CMK (cell line): ENCODE results near the gene SIM2.

Experiments
- DNase-seq: peaks from one replicate; pipeline ENCODE4 v3.0.0-alpha.2; 2010; ENCODE audit warnings: low read depth

The SIM2 gene

GRCh38 chr21:36710729-36711048 is 11.8 kb downstream of the SIM2 start:
- DNase-seq, result no peak

DNA sequence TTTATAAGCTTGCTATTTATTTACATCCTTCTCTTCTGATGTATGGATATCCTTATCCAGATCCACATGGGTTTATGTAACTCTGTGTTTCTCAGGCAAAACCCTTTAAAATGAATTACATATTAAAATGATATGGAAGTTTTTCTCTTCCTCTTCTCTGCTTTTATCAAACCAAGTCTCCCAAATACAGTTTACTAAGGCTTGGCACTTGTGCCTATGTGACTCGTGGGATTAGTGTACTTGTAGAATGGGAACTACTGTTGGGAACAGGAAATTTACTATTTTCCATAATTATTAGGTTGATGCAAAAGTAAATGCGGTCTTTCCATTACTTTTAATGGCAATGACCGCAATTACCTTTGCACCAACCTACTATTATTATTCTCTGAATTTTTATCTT is 14.8 kb downstream of the SIM2 start:
- DNase-seq, result no peak

DNA sequence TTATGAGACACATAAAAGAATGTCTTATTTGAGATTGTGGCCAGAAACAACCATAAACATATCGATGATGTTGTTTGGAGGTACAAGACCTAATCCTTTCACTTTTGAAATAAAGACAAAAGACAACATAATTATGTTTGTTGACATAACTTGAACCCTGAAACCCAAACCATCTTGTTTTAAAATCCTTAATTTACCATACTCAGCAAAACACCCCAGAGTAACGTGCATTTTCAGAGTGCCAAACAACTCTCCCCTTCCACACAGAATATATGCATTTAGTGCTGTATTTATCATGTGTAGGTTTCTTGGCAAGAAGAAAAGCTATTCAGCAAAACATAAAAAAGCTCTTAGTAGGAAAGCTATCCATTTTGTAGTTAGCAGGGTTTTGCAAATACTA is 17.5 kb downstream of the SIM2 start:
- no peak for DNase-seq

DNA sequence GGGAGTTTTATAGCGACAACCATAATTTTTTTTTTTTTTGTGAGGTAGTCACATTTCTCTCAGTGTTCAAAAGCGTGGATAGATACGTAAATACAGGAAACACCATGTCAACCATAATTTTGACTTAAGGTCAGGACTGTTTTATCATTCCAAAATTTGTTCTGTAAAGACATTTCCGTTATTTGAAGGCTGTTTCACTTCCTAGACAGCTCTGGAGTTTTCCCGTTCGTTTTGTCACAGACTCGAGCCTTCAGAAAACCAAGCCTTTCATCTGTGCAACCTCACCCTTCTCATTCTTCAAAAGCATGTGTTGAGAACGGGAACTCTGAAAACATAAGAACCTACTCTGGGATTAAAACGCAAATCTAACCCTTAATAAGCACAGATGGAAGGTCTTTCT is 17.9 kb downstream of the SIM2 start:
- DNase-seq, result no peak

DNA sequence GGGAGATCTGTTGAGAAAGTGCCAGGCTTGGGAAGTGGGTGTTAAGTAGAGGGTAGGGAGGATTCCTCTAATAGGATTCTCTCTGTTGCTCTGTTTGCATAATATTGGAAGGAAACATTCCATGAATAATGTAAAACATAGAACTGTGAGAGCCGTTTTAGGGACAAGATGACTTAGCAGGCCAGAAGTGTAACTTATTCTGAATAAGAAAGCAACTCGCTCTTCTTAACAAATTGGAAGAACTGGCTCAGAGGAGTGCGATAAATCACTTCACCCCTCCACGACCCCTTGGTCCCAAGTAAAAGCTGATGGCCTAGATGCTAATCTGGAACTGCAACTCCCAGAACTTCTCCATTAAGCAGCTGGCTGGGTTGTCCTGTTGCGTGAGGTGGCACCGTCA is 19.1 kb downstream of the SIM2 start:
- no peak for DNase-seq

DNA sequence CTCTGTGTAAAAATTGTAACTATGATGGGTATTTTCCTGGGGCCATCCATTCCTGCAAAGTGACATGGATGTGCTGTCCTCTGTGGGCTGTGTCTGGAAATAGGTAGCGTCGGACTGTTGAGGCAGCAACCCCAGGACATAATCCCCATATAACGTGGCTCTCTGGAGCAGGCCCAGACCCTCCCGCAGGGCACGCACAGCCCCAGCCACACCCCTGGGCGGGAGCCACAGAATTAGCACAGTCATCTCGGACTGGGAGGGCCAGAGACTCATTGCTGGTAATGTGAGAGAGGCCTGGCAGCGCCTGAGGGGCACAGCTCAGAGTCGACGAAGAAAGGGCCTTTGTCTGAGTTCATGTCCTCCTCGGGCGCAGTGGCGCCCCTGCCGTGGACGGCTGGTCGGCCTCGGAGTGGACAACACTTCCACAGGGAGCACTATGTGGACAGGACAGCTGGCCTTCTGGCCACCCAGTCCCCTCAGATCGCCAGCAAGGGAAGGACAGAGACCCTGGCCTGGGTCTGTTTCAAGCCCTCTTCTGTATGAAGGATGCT is 20.1 kb downstream of the SIM2 start:
- DNase-seq, result no peak

DNA sequence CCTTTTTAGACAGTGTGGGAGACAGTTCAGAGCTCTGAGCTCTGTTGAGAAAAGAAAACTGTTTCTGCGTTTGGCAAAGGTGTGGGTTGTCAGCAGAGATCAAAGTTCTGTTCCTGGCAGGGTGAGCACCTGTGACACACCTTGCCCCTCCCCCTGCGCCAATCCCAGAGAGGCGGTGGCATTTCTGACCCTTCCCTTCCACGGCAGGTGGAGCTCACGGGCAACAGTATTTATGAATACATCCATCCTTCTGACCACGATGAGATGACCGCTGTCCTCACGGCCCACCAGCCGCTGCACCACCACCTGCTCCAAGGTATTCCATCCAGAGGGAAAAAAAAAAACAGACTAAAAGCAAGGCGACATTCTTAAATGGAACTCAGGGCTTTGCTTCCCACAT is 20.7 kb downstream of the SIM2 start:
- no peak for DNase-seq

- DNase-seq, result no peak
These were observed 22.9 kb downstream of the SIM2 start for GRCh38 chr21:36721817-36722216.

DNA sequence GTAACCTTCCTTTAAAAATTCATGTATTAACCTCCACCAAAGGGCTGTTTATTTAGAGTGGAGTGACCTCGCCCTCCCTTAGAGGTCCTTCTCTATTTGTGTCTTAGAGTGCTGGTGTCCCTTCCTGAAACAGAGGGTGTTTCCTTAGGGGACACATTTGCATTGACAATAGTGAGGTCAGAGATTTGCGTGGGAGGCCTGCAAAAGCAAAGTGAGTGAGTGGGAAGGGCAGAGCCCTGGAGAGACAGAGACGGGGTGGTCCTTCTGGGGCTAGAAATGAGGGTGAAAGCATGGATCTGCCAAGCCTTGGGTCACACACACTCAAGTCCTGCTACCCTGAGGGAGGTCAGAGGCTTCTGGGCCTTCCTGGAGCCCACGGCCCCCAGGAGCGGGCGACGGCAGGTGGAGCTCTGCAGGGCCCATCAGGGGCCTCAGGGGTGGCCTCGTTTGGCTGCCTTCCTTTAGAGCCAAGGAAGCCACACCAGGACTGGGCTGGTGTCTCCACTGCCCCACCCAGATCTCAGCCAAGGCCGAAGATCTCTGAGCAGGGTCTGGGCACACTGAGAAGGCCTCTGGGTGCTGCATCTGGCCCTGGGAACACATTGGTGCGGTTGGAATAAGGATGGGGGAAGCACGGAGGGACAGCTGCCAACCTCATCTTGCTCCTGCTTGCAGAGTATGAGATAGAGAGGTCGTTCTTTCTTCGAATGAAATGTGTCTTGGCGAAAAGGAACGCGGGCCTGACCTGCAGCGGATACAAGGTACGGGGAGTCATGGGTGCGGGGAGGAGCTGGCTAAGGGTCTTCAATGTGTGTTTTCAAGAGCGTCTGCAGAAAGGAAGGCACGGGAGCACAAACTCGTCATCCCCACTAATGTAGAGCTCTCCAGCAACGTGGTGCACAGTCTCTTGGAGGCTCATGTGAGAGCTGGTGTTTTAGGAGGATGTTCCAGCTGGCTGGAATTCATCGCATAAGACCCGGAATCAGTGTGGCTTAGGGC is 23.8 kb downstream of the SIM2 start:
- DNase-seq, result no peak

DNA sequence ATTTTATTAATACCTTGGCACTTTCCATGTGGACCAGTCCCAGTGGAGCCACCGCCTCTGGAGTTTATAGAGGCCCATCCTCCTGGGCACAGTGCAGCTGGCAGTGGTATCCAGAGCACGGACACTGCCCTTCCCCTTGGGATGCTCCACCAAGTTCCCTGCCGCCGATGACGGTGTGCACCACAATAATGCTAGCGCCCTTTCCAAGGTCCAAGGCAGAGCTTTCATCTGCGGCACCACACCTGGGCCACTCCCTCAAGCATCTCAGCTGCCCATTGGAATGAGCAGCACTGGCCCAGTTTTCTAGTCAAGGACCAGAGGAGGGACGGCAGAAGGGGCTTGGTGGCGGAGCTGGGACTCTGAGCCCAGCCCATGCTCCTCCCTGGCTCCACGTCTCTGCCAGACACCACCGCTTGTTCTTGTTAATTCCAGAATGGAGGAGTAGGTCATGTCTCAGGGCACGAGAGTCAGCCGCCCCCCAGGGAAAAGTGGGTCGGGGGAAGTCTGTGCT is 24.5 kb downstream of the SIM2 start:
- DNase-seq, result no peak

DNA sequence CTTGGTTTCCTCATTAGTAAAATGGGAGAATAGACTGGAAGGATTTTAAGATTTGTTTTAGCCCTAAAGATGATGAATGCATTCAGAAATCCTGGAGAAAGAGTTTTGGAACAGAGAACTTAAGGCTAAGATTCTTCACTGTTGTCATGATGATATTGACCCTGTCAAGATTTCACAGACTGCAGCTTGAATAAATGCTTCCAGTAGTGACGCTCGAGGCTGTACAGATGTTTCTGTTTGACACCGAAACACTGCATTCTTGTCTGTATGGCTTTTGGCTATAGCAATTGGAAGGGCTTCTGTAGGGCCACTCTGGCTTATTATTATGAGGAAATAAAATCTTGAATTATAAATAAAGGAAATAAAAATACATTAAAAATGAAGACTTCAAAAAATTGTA is 25.7 kb downstream of the SIM2 start:
- no peak for DNase-seq

GRCh38 chr21:36725793-36726386 is 27.0 kb downstream of the SIM2 start:
- no peak for DNase-seq

- no peak for DNase-seq
These were observed 29.0 kb downstream of the SIM2 start for GRCh38 chr21:36727866-36728265.

- DNase-seq, result no peak
These were observed 29.6 kb downstream of the SIM2 start for GRCh38 chr21:36728371-36729111.

DNA sequence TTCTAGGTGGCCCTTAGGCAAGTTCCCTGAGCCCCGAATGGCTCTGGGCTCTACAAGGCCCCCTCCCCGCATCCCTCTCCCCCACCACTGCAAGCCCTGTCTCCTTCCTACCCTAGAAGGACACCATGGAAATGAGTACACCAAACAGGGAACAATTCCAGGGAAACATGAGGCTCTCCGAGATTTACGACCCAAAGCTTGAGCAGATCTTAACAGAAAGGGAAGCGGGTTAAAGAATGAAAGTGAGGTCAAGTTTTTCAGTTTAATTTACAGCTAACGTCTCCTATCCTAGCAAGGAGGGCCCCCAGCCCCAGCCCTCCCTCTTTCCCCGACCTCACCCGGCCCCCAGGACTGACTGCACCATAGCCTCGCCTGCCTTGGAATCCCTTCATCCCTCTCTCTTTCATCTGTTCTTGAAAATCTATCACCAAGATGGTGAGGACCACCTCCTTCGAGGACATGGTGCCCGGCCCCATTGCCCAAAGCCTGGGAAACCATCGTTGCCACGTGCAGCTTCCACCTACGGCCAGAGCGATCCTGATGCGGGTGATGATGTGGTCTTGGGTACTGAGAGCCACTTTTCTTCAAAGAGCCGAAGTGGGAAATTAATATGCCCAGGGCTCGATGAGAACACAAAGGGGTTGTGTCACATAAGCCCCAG is 30.5 kb downstream of the SIM2 start:
- no peak for DNase-seq

- DNase-seq, result no peak
These were observed 31.7 kb downstream of the SIM2 start for GRCh38 chr21:36730291-36731281.

DNA sequence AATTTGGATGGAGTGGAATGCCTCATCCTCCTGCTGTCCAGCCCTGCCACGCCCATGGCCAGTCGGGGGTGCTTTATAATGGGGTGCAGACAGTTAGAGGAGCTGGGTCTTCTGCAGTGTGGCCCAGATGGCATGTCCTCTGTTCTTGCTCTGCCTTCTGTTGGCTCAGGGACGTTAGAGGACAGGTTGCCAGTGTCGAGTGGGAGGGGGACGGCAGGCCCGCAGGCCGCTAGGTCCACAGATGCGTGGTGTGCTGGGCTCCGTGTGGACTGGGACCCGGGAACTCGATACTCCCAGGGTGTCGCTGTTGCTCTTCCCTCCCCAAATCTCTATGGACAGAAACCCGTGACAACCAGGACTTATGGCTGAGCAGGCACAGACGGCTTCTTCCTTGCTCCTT is 33.3 kb downstream of the SIM2 start:
- DNase-seq, result no peak

DNA sequence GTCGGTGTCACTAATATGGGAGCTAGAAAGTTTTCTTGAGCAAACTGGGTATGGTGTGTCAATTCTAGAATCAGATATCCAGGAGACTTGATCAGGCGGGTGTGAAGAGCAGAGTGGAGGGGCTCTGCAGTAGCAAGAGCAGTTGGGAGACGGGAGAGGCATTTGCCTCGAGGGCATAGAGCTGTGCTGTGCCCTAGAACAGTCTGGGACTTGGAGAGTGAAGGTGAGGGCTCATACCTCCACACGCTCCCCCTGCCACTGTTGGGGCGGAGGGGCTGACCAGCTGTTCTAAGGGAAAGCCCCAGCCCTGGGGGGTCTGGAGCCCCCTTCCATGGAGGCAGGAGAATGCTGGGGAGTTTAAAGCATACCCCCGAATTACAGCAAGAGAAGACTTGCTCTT is 33.8 kb downstream of the SIM2 start:
- DNase-seq, result no peak

- DNase-seq, result no peak
These were observed 34.9 kb downstream of the SIM2 start for GRCh38 chr21:36733857-36734256.

GRCh38 chr21:36734367-36735200 is 35.7 kb downstream of the SIM2 start:
- no peak for DNase-seq
